ENCODE results near the gene DENND1B.
"Not testable (repeated sequence)": the region's sequence is repeated elsewhere in the genome, so short reads cannot be mapped to it uniquely, and the experiment has no call there.

DENND1B gene

GRCh38 chr1:197599789-197600188, 175.5 kb downstream of the DENND1B start:
- Histone ChIP-seq H3K27me3 (no peaks in the 10 kb centered on the region), H3K4me3 (ENCODE audit: low read depth, low read length) (no peak overlapping the region), H3K9me3 (no peaks in the 10 kb centered on the region), H3K4me1 (peaks cover 11% of the 10 kb centered on the region), H3K36me3 (no peaks in the 10 kb centered on the region)
- no peak for TF ChIP-seq CTCF (IDR thresholded peaks at IDR 0.05; ENCODE audit: low read depth, low read length)
- no peak for DNase-seq

GRCh38 chr1:197598935-197599334, 176.3 kb downstream of the DENND1B start:
- no peaks in the 10 kb centered on the region for H3K9me3 ChIP-seq

GRCh38 chr1:197595304-197595904, 179.9 kb downstream of the DENND1B start:
- DNase-seq, result no peak
- no peak for TF ChIP-seq CTCF (IDR thresholded peaks at IDR 0.05; ENCODE audit: low read depth, low read length)
- Histone ChIP-seq H3K27me3 (no peaks in the 10 kb centered on the region), H3K9me3 (no peaks in the 10 kb centered on the region), H3K4me3 (ENCODE audit: low read depth, low read length) (no peak overlapping the region), H3K36me3 (no peaks in the 10 kb centered on the region; the same call in 1 of the 2 replicates), H3K4me1 (peaks cover 6% of the 10 kb centered on the region)

More at GRCh38 chr1:197598935-197599334, 176.3 kb downstream of the DENND1B start:
- TF ChIP-seq CTCF (IDR thresholded peaks at IDR 0.05; ENCODE audit: low read depth, low read length), result no peak
- H3K4me3 ChIP-seq (ENCODE audit: low read depth, low read length), result no peak overlapping the region
- no peaks in the 10 kb centered on the region; the same call in 1 of the 2 replicates for H3K36me3 ChIP-seq
- DNase-seq, result no peak
- H3K27me3 ChIP-seq, result no peaks in the 10 kb centered on the region
- peaks cover 14% of the 10 kb centered on the region for H3K4me1 ChIP-seq

GRCh38 chr1:197590687-197591086, 184.6 kb downstream of the DENND1B start:
- no peak overlapping the region for H3K4me3 ChIP-seq (ENCODE audit: low read depth, low read length)

GRCh38 chr1:197585809-197586208, 189.5 kb downstream of the DENND1B start:
- DNase-seq, result no peak
- no peak for TF ChIP-seq CTCF (IDR thresholded peaks at IDR 0.05; ENCODE audit: low read depth, low read length)
- Histone ChIP-seq H3K4me1 (no peaks in the 10 kb centered on the region), H3K36me3 (no peaks in the 10 kb centered on the region), H3K27me3 (no peaks in the 10 kb centered on the region), H3K9me3 (no peaks in the 10 kb centered on the region), H3K4me3 (ENCODE audit: low read depth, low read length) (no peak overlapping the region)

More at GRCh38 chr1:197590687-197591086, 184.6 kb downstream of the DENND1B start:
- H3K9me3 ChIP-seq, result no peaks in the 10 kb centered on the region
- no peak for TF ChIP-seq CTCF (IDR thresholded peaks at IDR 0.05; ENCODE audit: low read depth, low read length)
- DNase-seq, result no peak
- H3K27me3 ChIP-seq, result no peaks in the 10 kb centered on the region
- H3K4me1 ChIP-seq, result peaks cover 3% of the 10 kb centered on the region
- H3K36me3 ChIP-seq, result no peaks in the 10 kb centered on the region; the same call in 1 of the 2 replicates

- Histone ChIP-seq H3K27me3 (no peaks in the 10 kb centered on the region), H3K36me3 (no peaks in the 10 kb centered on the region), H3K4me3 (ENCODE audit: low read depth, low read length) (no peak overlapping the region), H3K4me1 (no peaks in the 10 kb centered on the region), H3K9me3 (peaks cover 3% of the 10 kb centered on the region)
- no peak for TF ChIP-seq CTCF (IDR thresholded peaks at IDR 0.05; ENCODE audit: low read depth, low read length)
- DNase-seq, result no peak
Measured at GRCh38 chr1:197577580-197577979, 197.7 kb downstream of the DENND1B start.

GRCh38 chr1:197575531-197575930, 199.7 kb downstream of the DENND1B start:
- H3K36me3 ChIP-seq; H3K9me3 ChIP-seq; H3K4me1 ChIP-seq; DNase-seq; H3K4me3 ChIP-seq (ENCODE audit: low read depth, low read length); H3K27me3 ChIP-seq: not testable (repeated sequence)
